Stomach (tissue), 9 donors: ENCODE data around the gene FBXW8. TPM values are rescaled to one million over a fixed set of nuclear protein-coding genes. Genes with fewer than 3 reads are reported as not detected.

Experiments
- DNase-seq, 2 donors: peaks; one replicate each; pipeline versions ENCODE4 v3.0.0 to v3.0.0-alpha.2; 2013 to 2019
- H3K27ac ChIP-seq, 5 donors: fragments of 200-600 bp in 4 of 5; sonication (generic) in 4 of 5; one replicate each; pipeline ENCODE4 v1.5.1; 2013 to 2019; ENCODE audit warnings: mild to moderate bottlenecking in 1 of 5, moderate library complexity in 1 of 5
- H3K27me3 ChIP-seq, 3 donors: fragments of 200-600 bp; sonication (generic); one replicate each; pipeline ENCODE4 v1.5.1; 2017 to 2019; ENCODE audit warnings: mixed run types in 1 of 3
- H3K36me3 ChIP-seq, 4 donors: fragments of 200-600 bp; sonication (generic); 1 replicate in 3 of 4; 2 replicates in 1 of 4; pipeline ENCODE4 v1.5.1; 2016 to 2019
- H3K4me1 ChIP-seq, 4 donors: fragments of 200-600 bp; sonication (generic); one replicate each; pipeline ENCODE4 v1.5.1; 2016 to 2019
- H3K4me3 ChIP-seq, 4 donors: fragments of 200-600 bp; sonication (generic) in 3 of 4; one replicate each; pipeline ENCODE4 v1.5.1; 2016 to 2019; ENCODE audit warnings: mild to moderate bottlenecking in 1 of 4
- H3K9me3 ChIP-seq, 4 donors: fragments of 200-600 bp; sonication (generic); one replicate each; pipeline ENCODE4 v1.5.1; 2016 to 2019
- EP300 ChIP-seq: sonication (generic); formaldehyde crosslinking; IDR thresholded peaks from one replicate; pipeline ENCODE4 v1.6.1; 2017; ENCODE audit warnings: antibody characterized with exemption
- POLR2A ChIP-seq, 4 donors: fragments of 450-650 bp; IDR thresholded peaks; one replicate each; pipeline ENCODE4 v1.6.1; 2016; ENCODE audit warnings: antibody characterized with exemption in 4 of 4, control low read depth in 2 of 4, mild to moderate bottlenecking in 1 of 4, moderate library complexity in 1 of 4
- POLR2AphosphoS5 ChIP-seq, 3 donors: sonication (generic); formaldehyde crosslinking; IDR thresholded peaks; one replicate each; pipeline ENCODE4 v1.6.1; 2016; ENCODE audit warnings: antibody characterized with exemption in 3 of 3
- WGBS, 5 donors: extraction: QIAGEN DNeasy Blood & Tissue Kit in 3 of 5; methylation state at CpG; one replicate each; pipeline versions ENCODE4 v1.1.5 to v1.1.7; 2013 to 2018; 5-methylcytosine and 5-hydroxymethylcytosine counted together
- intact Hi-C: fragments of 100-400 bp; cut with DNase I; formaldehyde crosslinking; loops from one replicate; pipeline ENCODE4 v1.15.1; 2023; ENCODE audit warnings: low total_unique reads
- polyA plus RNA-seq, 3 donors: library from polyadenylated mRNA; stranded (reverse); fragments of 200-250 nt; gene quantifications; one replicate each; pipeline ENCODE4 v1.2.3, GENCODE V29; 2013
- total RNA-seq, 5 donors: library from RNA; depleted of rRNA; stranded (reverse); fragments of >200 nt; gene quantifications; one replicate each; pipeline versions ENCODE4 v1.1.0 to v1.2.3, GENCODE V29; 2014 to 2016
- TF ChIP-seq, protein P1 (sequence below), 7 experiments: fragments of 450-650 bp in 4 of 7; fragments of 200-600 bp in 3 of 7; sonication (generic) in 3 of 7; IDR thresholded peaks; one replicate each; pipeline ENCODE4 v1.5.1; 2016 to 2019; ENCODE audit warnings: antibody characterized with exemption in 7 of 7, control low read depth in 2 of 7, mild to moderate bottlenecking in 1 of 7
- donor health status: healthy with polysubstance abuse.
- donor health status: Bipolar disorder and iron deficiency.
- donor health status: healthy.

The FBXW8 gene
- total and polyA plus RNA-seq, 8 donors: 3.2 to 28.7 (median 6.7) TPM

DNA sequence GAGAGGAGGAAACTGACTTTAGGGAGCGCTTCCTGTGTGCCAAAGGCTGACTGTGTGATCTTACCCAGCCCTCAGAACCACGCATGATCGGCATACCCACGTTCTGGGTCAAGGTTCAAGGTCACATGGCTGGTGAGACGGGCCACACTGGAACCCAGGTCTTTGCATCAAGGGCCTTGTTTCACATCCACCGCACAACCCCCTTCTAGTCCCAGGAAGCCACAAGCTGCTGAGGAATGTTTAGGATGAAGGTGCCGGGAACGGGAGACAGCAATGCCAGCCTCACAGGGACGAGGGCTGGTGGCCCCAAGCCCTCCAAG, 137.8 kb downstream of the FBXW8 start:
- Histone ChIP-seq H3K9me3 (no peaks in the 10 kb centered on the region), H3K4me1 (peaks cover 3 to 31% (median 13%) of the 10 kb centered on the region in 4 donors), H3K4me3 (no peak overlapping the region), H3K36me3 (peaks cover 0 to 49% (median 25%) of the 10 kb centered on the region in 4 donors), H3K27me3 (no peaks in the 10 kb centered on the region), H3K27ac (peak overlapping the region in 2 of 5 donors; percentile 25 to 30)
- TF ChIP-seq EP300 (no peak), POLR2AphosphoS5 (IDR thresholded peaks at IDR 0.05) (no peak), POLR2A (IDR thresholded peaks at IDR 0.05) (no peak)
- TF ChIP-seq, protein P1, sequence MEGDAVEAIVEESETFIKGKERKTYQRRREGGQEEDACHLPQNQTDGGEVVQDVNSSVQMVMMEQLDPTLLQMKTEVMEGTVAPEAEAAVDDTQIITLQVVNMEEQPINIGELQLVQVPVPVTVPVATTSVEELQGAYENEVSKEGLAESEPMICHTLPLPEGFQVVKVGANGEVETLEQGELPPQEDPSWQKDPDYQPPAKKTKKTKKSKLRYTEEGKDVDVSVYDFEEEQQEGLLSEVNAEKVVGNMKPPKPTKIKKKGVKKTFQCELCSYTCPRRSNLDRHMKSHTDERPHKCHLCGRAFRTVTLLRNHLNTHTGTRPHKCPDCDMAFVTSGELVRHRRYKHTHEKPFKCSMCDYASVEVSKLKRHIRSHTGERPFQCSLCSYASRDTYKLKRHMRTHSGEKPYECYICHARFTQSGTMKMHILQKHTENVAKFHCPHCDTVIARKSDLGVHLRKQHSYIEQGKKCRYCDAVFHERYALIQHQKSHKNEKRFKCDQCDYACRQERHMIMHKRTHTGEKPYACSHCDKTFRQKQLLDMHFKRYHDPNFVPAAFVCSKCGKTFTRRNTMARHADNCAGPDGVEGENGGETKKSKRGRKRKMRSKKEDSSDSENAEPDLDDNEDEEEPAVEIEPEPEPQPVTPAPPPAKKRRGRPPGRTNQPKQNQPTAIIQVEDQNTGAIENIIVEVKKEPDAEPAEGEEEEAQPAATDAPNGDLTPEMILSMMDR (IDR thresholded peaks at IDR 0.05): no peak
- no peak for DNase-seq
- intact Hi-C loops: no loop called here
- WGBS, 5 donors: 45 to 75% (median 71%) methylated on average over 6 to 9 of the region's 9 CpGs

DNA sequence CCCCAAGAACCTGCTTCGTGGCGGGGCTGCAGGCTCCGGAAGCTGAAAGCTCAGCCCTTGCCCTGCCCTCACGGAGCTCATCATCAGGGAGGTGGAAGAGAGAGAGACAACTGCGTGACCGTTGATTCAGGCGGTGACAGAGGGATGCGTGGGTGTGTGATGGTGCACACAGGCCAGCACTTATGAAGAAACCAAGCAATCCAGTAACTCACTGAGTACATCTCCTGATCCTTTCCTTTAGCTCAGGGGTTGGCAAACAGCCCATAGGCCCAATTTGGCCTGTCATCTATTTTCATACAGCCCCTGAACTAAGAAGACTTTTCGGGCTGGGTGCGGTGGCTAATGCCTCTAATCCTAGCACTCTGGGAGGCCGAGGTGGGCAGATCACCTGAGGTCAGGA, 138.5 kb downstream of the FBXW8 start:
- intact Hi-C loops: no loop called here
- 81 to 96% (median 90%) methylated on average over 11 of the region's 11 CpGs for WGBS, 5 donors
- Histone ChIP-seq H3K9me3 (no peaks in the 10 kb centered on the region), H3K27ac (no peak overlapping the region), H3K4me3 (no peak overlapping the region), H3K27me3 (no peaks in the 10 kb centered on the region), H3K4me1 (peaks cover 3 to 31% (median 13%) of the 10 kb centered on the region in 4 donors), H3K36me3 (peaks cover 0 to 47% (median 25%) of the 10 kb centered on the region in 4 donors)
- DNase-seq: no peak
- TF ChIP-seq POLR2A (IDR thresholded peaks at IDR 0.05) (no peak), EP300 (no peak), POLR2AphosphoS5 (IDR thresholded peaks at IDR 0.05) (no peak)
- TF ChIP-seq, protein P1 (IDR thresholded peaks at IDR 0.05): no peak

DNA sequence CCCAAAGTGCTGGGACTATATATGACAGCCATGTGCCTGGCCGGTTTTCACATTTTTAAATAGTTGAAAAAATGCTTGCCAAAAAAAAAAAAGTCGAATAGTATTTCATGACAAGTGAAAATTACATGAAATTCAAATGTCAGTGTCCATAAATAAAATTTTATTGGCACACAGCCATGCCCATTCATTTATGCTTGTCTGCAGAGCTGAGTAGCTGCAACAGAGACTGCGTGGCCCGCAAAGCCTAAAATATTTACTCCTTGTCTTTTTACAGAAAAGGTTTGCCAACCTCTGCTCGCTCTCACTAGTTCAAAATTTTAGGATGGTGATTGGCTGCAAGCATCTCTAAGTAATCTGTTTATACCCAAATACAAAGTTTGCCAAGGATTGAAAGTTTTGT, 139.3 kb downstream of the FBXW8 start:
- Histone ChIP-seq H3K27me3 (no peaks in the 10 kb centered on the region), H3K36me3 (peaks cover 0 to 45% (median 26%) of the 10 kb centered on the region in 4 donors), H3K9me3 (no peaks in the 10 kb centered on the region), H3K4me3 (no peak overlapping the region), H3K27ac (no peak overlapping the region), H3K4me1 (peaks cover 3 to 31% (median 13%) of the 10 kb centered on the region in 4 donors)
- 66 to 79% (median 72%) methylated on average over 5 of the region's 5 CpGs for WGBS, 5 donors
- no peak for DNase-seq
- intact Hi-C loops: no loop called here
- TF ChIP-seq POLR2A (IDR thresholded peaks at IDR 0.05): no peak
- TF ChIP-seq POLR2AphosphoS5 (IDR thresholded peaks at IDR 0.05): no peak
- no peak for TF ChIP-seq EP300
- TF ChIP-seq, protein P1 (IDR thresholded peaks at IDR 0.05): no peak

DNA sequence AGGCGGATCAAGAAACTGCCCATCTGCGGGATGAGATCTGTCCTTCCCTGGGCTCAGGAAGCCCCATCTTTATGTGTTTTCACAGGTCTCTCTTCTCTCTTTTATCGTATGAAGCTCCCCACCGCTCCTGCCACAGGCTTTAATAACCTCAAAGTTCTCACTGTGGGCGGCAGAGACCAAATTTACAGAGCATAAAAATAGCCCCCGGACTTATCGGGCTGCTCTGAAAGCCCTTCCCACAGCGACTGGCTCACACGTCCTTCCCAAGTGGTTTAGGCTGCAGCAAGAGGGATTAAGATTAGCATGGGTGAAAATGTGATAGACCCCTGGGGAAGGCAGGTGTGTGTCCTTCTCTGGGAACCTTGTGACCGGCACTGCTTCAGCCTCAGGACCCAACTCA, 140.6 kb downstream of the FBXW8 start:
- TF ChIP-seq POLR2AphosphoS5 (IDR thresholded peaks at IDR 0.05) (no peak), EP300 (no peak), POLR2A (IDR thresholded peaks at IDR 0.05) (no peak)
- TF ChIP-seq, protein P1 (IDR thresholded peaks at IDR 0.05): no peak
- Histone ChIP-seq H3K4me1 (peaks cover 3 to 31% (median 13%) of the 10 kb centered on the region in 4 donors), H3K27me3 (no peaks in the 10 kb centered on the region), H3K4me3 (no peak overlapping the region), H3K9me3 (no peaks in the 10 kb centered on the region), H3K36me3 (peaks cover 0 to 46% (median 30%) of the 10 kb centered on the region in 4 donors), H3K27ac (peak overlapping the region in 1 of 5 donors; percentile 25)
- DNase-seq: no peak
- WGBS, 5 donors: 72 to 88% (median 79%) methylated on average over 10 of the region's 10 CpGs
- intact Hi-C loops: no loop called here
